Left hindlimb (tissue), 1 donor: ENCODE measurements around the gene LIPH.
"Not testable (repeated sequence)": the region's sequence is repeated elsewhere in the genome, so short reads cannot be mapped to it uniquely, and the experiment has no call there.

ENCODE experiments used
- DNase-seq: peaks from one replicate; pipeline ENCODE4 v3.0.0-alpha.2; 2018

LIPH gene

DNA sequence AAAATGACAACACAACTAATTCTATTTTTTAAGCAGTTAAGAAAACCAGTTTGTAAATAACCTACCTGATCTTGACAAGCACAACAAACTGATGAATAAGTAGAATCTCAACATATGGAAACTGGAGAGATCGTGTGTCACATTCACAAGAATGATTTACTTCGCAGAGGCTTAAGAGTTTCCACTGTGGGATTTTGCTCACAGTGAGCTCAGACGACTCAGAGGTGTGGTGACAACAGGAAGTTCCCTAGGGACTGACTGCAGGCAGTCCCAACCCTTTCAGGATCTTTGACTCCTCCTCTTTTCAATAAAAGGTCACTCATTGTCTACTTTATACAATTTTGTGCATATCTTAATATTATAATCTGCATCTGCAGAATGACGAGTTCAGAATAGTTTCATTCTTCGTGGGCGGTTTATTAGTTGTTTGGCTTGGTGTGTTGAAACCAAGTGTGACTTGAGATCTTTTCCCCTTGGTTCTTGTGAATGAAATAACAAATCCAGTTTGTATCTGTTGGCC is at the start of gene LIPH:
Gene LIPH, minus strand, starts transcription at position 231 of the 520 bp plus-strand sequence. Its CDS starts 117 bp downstream, at position 114.
- DNase-seq: no peak

DNA sequence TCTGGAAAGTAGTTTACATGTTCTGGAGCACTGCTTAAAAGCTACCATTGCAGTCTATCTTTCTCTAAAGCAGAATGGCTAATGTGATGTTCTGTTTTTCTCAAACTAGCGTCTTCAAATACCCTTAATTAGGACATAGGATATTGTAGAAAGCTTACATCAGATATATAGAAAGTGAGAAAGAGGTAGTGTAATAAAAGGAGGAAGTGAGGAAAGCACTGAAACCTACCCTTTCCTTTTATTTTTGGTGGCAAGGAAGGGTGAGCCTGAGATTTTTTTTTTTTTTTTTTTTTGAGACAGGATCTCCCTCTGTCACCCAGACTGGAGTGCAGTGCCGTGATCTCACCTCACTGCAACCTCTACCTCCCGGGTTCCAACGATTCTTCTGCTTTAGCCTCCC is 43.1 kb upstream of the LIPH start:
- no peak for DNase-seq

DNA sequence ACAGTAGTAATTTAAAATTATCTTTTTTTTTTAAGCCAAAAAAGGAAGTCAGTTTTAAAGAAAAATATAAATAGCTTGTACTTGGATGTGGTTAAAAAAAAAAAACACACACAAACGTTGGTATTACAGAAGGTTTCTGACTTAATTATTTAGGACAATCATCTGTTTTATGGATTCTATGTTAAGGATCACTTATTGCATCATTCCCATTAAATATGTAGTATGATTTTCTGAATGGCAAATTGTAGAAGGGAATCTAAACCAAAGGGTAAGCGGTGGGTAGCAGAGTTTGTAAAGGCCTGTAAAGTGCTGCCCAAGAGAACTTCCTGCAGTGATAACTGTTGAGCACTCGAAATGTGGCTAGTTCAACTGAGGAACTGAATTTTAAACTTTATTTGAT is 41.7 kb upstream of the LIPH start:
- no peak for DNase-seq

DNA sequence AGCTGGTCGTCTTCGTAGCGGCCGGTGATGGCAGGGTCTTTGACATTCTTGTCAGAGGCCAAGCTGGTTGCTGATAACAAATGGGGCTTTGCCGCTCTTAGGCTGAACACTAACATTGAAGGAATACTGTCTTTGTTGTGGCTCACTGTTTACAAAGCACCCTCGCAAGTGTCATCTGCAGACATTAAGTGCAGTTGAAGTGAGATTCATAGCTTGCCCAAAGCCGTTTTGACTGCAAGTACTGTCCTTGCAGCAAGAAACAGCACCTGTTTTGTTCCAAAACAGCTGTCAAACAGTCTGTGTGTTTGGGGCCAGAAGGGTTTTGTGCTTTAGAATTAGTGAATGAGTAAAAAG is 34.3 kb upstream of the LIPH start:
- DNase-seq: no peak

DNA sequence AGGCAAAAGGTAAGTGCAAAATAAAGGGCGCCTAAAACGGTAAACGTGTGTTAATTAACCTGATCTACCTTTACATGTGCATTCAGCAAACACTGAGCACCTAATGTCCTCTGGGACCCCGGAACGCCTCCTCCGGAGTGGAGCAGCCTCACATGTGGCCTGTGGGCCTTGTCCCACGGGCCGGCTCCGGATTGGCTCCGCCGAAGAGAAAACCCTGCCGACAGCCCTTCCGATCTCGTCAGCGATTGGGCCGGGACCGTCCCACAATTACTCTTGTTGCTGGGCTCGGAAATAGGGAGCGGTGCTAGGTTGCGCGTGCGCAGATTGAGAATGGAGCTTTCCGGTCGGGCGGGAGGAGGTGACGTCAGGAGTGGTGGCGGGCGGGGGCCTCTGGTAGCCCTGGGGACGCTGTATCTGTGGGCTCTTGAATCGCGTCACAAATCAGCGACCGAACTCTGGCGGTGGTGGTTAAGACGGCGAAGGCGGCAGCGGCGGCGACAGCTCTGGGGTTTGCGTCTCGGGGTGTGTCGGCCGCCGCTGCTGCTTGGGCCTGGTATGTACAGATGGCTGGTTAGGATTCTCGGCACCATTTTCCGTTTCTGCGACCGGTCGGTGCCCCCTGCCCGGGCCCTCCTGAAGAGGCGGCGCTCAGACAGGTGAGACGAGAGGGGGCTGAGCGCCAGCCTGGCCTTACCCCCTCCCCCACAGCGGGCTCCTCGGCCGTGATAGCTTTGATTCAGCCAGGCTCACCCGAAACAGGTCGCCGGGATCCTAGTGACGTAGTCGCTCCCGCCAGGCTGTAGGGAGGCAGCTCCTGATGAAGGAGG is 33.7 kb upstream of the LIPH start, which contains the start of gene SENP2:
Gene SENP2, plus strand, starts transcription at position 437 of the 827 bp plus-strand sequence. Its CDS starts 119 bp downstream, at position 556.
- peak; percentile 100 for DNase-seq

DNA sequence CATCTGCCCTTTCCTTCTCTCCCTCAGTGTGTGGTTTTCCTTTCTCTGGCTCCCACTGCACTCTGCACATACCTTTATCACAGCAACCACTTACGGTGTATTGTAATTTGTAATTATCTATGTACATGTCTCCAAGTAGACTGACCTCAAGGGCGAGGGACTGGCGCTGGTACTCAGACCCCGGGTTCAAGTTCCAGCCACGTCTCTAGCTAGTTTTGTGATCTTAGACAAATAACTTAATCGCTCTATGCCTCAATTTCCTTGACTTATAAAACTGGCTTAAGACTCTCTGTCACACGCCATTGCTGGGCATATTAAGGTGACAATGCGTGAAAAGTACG is 33.1 kb upstream of the LIPH start:
- no peak for DNase-seq

DNA sequence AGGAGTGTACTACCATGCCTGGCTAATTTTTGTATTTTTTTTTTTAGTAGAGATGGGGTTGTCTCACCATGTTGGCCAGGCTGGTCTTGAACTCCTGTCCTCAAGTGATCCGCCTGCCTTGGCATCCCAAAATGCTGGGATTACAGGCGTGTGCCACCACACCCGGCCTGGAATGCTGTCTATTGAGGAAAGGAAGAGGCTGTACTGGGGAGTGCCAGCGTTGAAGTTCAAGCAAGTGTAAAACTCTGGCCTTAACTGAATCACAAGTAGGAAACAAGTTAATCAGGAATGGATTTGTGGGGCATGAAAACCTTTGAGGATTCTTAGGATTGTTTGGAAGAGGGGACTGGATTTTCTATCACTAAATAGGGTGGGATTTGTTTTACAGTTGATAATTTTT is 32.3 kb upstream of the LIPH start:
- DNase-seq: no peak

DNA sequence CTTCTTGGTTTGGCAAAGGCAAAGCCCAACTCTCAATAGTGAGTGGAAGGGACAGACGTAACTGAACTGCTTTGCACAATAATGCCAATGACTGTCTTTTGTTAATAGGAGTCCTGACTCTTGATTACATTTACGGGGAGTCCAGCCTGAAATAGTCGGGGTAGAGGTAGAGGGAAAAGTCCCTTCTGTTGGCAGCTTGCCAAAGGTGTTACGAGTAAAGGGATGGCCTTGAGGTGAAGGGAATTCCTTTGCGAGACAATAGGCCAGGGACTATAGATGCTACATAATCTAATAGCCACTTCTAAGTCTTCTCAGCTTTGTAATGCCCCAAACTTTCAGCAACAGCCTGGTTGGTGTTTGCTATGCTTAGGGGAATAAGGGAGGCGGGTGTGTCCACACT is 31.5 kb upstream of the LIPH start:
- DNase-seq: no peak

DNA sequence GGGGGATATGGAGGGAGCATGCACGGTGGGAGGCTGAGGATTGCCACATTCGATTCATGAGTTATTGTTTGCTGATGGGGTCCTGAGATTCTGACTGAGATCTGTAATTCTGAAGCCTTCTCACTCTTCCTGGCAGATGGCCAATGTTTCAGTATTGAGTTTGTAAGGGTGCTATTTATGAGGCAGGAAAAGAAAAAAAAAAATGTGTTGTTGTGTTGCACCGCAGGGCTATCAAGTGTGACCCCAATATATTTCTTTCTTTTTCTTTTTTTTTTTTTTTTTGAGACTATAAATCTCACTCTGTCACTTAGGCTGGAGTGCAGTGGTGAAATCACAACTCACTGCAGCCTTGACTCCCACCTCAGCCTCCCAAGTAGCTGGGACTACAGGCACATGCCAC is 30.5 kb upstream of the LIPH start:
- DNase-seq: no peak

DNA sequence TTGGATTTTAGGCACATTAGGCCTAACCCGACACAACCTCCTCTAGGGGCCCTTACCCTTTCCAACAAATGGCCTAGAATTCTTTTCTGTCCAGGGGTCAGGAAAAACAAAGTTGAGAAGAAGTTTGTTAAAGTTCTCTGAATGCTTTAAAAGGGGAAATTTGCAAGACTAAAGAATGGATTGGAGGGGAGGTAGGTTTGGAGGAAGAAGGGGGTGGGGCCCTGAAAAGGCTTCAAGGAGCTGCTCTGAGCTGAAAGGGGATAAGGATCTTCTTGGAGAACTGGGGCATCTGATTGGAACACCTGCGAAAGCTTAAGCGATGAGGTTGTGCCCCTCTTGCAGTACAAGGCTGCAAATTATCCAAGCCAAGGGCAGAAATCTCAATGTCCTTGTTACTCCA is 29.8 kb upstream of the LIPH start:
- no peak for DNase-seq

DNA sequence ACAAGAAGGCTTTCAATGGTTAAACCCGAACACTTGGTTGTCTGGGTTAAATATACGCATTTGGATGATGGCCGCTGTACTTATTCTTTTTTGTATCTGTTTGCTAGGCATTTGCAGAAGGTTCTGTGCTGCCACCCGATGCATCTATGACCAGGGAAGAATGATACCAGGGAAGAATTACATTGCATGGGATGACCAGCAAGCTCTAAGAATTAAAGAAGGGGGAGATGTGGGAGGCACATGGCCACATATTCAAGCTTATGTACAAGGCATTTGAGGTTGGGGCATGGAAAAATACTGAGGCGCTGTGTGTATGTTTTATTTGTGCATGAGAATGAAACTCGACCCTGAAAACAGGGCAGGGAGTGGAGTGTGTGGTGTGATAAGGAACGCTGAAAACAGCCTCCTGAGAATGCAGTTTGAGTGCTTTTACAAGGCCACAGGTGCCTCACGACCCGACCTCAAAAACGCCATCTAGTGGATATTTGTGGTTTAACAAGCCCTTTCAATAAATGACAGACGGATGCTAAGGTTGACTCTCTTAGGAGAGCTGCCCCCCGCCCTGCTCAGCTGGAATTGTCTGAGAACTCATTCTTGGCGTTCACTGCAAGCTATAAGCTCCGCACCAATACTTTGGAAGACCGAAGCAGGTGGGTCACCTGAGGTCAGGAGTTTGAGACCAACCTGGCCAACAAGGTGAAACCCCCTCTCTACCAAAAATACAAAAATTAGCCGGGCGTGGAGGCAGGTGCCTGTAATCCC is 22.9 kb upstream of the LIPH start:
- DNase-seq: not testable (repeated sequence)

DNA sequence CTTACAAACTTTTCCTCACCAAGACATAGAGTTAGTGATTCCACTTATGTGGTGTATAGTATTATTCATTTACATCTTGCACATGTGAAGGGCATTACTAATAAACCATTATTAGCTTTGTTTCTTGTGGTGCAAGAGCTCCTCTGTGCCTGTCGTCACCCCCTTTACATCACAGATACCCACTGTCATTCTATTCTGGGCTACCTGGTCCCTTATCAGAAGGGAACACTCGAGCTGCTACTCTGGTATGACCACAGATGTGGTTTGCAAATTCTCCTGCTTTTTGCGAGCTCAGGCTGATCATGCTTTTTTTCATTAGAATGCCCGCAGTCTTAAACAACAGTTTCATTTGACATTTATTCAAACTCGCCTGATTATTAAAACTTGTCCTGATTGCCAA is 19.8 kb upstream of the LIPH start:
- no peak for DNase-seq

DNA sequence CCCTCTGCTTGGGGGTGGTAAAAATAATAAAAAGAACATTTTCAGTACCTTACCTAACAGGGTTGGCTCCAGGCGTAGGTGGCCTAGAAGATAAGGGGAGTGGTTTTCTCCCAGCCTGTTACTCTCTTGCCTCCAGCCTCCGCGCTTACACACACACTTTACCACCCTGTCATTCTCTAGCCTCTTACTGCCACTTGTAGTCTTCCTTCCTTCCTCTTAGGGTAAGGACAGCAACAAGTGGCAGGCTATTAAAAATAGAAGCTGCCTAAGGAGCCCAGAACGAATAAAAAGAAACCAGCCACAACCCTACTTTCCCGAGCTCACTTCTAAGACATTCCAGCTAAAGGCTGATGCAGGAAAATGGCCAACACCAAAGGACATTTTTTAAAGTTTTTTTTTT is 9.6 kb upstream of the LIPH start:
- no peak for DNase-seq

DNA sequence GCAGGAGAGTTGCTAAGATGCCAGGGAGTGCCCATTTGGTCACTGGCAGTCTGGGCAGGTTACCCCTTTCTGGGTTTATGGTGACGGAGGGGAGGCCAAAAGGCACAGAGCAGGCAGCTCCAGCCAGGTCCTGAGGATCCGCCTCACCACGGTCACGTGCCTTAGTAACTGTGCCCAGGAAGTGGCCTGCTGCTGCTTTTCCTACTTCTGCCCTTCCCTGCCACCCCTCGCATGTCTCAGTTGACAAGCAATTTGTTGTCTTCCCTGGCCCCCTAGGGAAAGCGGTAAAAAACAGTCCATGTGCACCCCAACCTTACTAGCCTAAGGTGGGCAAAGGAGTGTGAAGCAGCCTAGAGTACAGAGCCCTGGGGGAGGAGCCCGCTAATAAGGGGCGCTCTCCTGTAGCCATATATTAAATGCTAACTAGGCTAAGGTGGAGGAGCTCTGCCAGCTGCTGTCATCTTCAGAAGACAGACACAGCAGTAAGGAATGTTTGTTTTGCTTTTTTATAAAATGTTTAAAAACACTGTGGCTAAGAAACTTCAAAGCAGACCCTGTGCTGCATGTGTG is 9.1 kb upstream of the LIPH start:
- no peak for DNase-seq

DNA sequence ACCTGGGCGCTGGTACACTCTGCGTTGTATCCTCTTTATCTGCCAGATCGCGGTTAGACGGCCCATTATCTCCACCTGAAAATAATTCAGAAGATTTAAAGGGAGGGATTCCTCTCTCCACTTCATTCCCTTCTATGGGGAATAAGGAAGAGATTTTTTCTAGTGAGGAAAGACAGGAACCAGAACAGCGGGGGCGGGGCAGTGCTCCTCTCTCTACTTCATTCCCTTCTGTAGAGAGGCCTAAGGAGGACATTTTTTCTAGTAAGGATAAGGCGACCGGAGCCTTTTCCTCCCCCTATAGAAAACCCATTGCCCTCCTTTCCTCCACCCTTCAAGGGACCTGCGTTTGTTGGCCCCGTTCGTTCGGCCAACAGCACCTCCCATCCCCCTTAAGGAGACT is 8.3 kb upstream of the LIPH start:
- DNase-seq: no peak

DNA sequence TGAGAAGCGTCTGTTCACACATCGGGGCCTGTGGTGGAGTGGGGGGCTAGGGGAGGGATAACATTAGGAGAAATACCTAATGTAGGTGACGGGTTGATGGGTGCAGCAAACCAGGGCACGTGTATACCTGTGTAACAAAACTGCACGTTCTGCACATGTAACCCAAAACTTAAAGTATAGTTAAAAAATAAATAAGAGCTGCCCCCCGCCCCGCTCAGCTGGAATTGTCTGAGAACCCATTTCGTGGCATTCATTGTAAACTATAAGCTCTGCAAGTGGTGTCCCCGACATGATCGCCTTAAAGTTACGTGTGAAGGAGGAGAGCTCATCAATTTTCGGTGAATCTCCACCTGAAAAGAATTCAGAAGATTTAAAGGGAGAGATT is 7.3 kb upstream of the LIPH start:
- DNase-seq: no peak

DNA sequence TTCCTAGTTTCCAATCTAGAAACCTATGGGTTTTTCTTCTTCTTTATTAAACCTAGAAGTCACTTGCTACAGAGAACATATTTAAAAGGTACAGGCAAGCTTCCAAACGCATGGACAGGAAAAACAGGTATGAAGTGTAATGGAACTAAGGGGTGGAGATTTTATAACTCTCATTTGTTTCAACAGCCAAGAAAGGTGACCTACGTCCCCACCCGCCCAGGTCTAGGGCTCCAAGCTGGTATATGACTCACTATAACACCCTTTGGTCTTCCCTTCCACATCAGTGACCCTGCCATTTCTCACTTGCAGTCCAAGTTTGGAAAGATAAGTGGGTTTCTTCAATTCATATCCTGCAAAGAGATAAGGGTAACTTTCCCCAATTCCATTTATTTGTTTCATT is 6.0 kb upstream of the LIPH start:
- no peak for DNase-seq

DNA sequence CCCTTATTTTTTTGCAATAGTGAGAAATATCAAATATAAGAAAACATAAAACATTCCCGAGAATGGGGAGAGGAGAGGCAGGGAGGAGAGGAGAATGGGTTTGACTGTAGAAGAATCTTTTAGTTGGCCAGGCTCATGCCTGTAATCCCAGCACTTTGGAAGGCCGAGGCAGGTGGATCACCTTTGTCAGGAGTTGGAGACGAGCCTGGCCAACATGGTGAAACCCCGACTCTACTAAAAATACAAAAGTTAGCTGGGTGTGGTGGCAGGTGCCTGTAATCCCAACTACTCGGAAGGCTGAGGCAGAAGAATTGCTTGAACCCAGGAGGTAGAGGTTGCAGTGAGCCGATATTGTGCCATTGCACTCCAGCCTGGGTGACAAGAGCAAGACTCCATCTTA is 4.3 kb upstream of the LIPH start:
- not testable (repeated sequence) for DNase-seq

DNA sequence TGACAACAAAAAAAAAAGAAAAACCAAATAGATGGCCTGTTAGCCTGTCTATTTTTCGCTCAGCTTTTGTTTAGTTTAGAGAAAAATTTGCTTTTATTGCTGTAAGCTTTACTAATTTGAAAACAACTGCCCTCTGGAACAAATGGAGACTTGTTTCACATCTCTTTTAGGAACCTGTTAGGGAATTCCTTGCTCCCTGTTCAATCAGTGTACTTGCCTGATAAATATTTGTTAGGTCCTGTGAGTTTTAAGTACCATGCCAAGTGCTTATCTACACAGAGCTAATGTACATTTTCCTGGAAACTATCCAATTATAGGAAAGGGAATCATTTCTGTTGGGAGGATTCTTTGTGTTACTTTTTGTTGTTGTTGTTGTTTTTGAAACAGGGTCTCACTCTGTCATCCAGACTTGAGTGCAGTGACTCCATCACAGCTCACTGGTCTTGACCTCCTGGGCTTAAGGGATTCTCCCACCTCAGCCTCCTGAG is 3.5 kb upstream of the LIPH start:
- no peak for DNase-seq

DNA sequence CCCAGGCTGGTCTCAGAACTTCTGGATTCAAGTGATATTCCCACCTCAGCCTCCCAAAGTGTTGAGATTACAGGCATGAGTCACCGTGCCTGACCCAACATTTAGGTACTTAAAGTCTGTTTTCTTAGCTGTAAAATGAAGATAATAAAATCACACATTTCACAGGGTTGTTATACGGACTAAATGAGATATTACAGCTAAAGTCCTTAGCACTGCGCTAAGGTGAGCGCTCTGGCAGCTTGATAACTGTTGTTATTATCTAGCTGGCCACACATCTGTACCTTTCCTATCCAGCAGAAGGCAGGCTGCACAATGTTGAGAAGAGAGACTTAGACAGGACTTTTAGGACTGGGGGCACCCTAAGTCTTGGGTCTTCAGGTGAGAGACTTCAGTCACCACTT is 2.7 kb upstream of the LIPH start:
- no peak for DNase-seq

DNA sequence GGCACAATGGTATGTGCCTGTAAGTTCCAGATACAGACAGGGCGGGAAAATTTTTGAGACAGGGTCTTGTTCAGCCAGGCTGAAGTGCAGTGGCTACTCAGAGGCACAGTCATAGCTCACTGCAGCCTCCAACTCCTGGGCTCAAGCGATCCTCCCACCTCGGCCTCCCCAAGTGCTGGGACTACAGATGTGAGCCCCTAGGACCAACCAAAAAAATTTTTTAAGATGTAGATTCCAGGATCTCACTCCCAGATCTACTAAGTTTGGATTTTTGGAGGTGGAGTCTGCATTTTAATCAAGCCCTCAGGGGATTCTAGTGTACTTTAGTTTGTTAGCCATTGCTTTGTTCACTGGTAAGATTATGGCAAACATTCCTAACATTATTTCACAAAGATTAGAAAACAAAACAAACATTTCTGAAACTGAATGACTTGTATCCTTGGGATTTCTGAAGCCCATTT is 2.7 kb downstream of the LIPH start:
- DNase-seq: no peak

DNA sequence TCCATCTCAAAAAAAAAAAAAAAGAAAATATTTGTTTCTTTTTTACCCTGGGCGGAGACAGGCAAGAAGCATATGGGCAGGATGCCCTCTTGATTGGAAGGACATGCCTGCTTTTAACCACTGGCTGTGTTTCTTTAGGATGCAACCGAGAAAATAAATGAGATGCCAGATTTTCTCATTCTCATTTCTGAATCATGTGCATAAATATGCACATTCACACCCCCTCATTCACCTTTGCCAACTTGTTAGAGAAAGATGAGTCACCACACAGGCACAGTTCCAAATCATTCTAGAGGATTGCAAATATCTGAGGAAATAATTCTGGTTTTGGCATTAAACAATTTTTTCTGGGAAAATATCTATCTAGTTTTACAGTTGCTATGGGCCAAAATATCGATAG is 3.3 kb downstream of the LIPH start:
- DNase-seq: no peak

DNA sequence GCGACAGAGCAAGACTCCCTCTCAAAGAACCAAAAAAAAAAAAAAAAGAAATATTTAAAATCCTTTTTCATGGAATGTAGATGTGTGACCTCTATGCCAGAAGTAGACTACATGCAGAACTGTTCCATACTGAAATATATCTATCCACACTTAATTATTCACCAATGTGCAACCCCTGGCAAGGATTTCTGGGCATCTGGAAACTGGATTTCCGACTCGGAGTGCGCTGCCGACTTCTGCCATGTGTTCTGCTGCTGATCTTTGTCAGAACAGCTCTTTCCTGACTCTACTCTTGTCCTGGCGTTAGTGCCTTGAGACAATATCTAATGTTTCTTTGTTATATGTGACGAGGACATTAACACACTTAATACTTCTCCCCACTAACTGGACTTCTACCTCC is 11.7 kb downstream of the LIPH start:
- DNase-seq: no peak

DNA sequence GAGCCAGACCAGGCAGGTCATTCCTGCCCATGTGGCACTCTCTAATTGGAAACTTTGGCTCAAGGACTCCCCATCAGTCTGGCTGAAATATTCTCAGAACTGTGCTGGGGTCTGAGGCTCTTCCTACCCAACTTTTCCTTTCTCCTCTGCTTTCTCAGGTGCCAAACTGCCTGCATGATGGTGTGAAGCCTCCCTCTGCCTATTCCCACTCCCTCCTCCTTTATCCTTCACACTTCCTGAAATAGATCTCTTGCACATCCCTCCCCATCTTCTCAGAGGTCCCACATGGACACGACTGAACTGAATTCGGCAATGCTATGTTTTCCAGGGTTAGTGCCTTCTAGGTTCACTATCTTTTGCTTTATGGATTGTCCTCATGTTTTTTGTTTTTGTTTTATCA is 12.5 kb downstream of the LIPH start:
- no peak for DNase-seq
